MM.1S (cell line): ENCODE measurements around the gene MSRB3.

Experiments
- DNase-seq: peaks from one replicate; pipeline ENCODE4 v3.0.0-alpha.2; 2015
- H2AFZ ChIP-seq: fragments of 300-600 bp; sonication (generic); 2 replicates; pipeline ENCODE4 v1.6.0; 2016; ENCODE audit warnings: antibody characterized with exemption, low read length
- H3F3A ChIP-seq: fragments of 300-600 bp; sonication (generic); 2 replicates; pipeline ENCODE4 v1.6.1; 2016; ENCODE audit warnings: mild to moderate bottlenecking, antibody characterized with exemption, low read length, moderate library complexity, mixed read lengths; ENCODE audit not compliant: insufficient read depth
- H3K27ac ChIP-seq: fragments of 300-600 bp; sonication (generic); 2 replicates; pipeline ENCODE4 v1.5.1; 2016; ENCODE audit warnings: mild to moderate bottlenecking, low read length
- H3K27me3 ChIP-seq: fragments of 300-600 bp; sonication (generic); replicated peaks from 2 replicates; pipeline ENCODE4 v1.6.0; 2016; ENCODE audit warnings: low read length; ENCODE audit not compliant: insufficient read depth
- H3K36me3 ChIP-seq: fragments of 300-600 bp; sonication (generic); replicated peaks from 2 replicates; pipeline ENCODE4 v1.6.1; 2016; ENCODE audit warnings: mild to moderate bottlenecking, low read length, mixed read lengths; ENCODE audit not compliant: insufficient read depth
- H3K4me1 ChIP-seq: fragments of 300-600 bp; sonication (generic); 2 replicates; pipeline ENCODE4 v1.6.1; 2016; ENCODE audit warnings: low read length, mixed read lengths
- H3K4me2 ChIP-seq: fragments of 300-600 bp; sonication (generic); 2 replicates; pipeline ENCODE4 v1.6.0; 2016; ENCODE audit warnings: low read depth, low read length
- H3K4me3 ChIP-seq: fragments of 300-600 bp; sonication (generic); 2 replicates; pipeline ENCODE4 v1.5.1; 2016; ENCODE audit warnings: low read length, mixed read lengths
- H3K79me2 ChIP-seq: fragments of 300-600 bp; sonication (generic); 2 replicates; pipeline ENCODE4 v1.6.1; 2016; ENCODE audit warnings: mixed run types, low read length, mixed read lengths
- H3K9ac ChIP-seq: fragments of 300-600 bp; sonication (generic); 2 replicates; pipeline ENCODE4 v1.6.1; 2016; ENCODE audit warnings: low read length, mixed read lengths
- H3K9me2 ChIP-seq: fragments of 300-600 bp; sonication (generic); replicated peaks from 2 replicates; pipeline ENCODE4 v1.6.1; 2016; ENCODE audit warnings: mild to moderate bottlenecking, low read length, mixed read lengths; ENCODE audit not compliant: insufficient read depth
- H3K9me3 ChIP-seq: fragments of 300-600 bp; sonication (generic); replicated peaks from 2 replicates; pipeline ENCODE4 v1.6.1; 2016; ENCODE audit warnings: mild to moderate bottlenecking, low read length, mixed read lengths; ENCODE audit not compliant: insufficient read depth
- H4K20me1 ChIP-seq: fragments of 300-600 bp; sonication (generic); 2 replicates; pipeline ENCODE4 v1.6.1; 2016; ENCODE audit warnings: mild to moderate bottlenecking, low read length, moderate library complexity, mixed read lengths; ENCODE audit not compliant: insufficient read depth
- EZH2 ChIP-seq: fragments of 300-600 bp; sonication (generic); optimal IDR thresholded peaks from 2 replicates; pipeline ENCODE3; 2017; ENCODE audit warnings: low read depth, mild to moderate bottlenecking, antibody characterized with exemption, low read length, mixed read lengths
- EZH2phosphoT487 ChIP-seq: fragments of 300-600 bp; sonication (generic); IDR thresholded peaks from 2 replicates; pipeline ENCODE4 v1.6.1; 2018; ENCODE audit warnings: antibody characterized with exemption, low read length
- TF ChIP-seq, protein P1 (sequence below): fragments of 300-600 bp; sonication (generic); IDR thresholded peaks from 2 replicates; pipeline ENCODE4 v1.5.1; 2016; ENCODE audit warnings: antibody characterized with exemption, low read length, mixed read lengths

MSRB3 gene

DNA sequence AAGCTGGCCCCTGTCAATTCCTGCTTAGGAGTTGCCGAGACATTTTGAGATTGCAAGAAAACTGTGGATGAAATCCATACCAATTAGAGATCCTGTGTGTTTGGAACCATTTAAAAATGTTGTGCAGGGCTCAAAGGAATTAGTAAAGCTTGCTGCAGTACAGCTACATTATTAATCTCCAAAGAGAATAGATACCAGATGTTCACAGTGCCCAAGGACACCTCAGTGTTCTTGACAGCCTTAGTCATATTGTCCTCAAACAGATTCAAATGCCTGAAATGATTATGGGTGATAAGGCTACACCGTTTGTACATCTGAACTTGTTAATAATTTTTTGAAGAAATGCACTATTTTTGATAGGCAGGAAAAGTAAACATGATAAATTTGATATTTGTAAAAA is 164.6 kb downstream of the MSRB3 start:
- TF ChIP-seq EZH2phosphoT487 (no peak), EZH2 (no peak)
- TF ChIP-seq, protein P1, sequence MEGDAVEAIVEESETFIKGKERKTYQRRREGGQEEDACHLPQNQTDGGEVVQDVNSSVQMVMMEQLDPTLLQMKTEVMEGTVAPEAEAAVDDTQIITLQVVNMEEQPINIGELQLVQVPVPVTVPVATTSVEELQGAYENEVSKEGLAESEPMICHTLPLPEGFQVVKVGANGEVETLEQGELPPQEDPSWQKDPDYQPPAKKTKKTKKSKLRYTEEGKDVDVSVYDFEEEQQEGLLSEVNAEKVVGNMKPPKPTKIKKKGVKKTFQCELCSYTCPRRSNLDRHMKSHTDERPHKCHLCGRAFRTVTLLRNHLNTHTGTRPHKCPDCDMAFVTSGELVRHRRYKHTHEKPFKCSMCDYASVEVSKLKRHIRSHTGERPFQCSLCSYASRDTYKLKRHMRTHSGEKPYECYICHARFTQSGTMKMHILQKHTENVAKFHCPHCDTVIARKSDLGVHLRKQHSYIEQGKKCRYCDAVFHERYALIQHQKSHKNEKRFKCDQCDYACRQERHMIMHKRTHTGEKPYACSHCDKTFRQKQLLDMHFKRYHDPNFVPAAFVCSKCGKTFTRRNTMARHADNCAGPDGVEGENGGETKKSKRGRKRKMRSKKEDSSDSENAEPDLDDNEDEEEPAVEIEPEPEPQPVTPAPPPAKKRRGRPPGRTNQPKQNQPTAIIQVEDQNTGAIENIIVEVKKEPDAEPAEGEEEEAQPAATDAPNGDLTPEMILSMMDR = no peak
- H4K20me1 ChIP-seq = no peaks in the 10 kb centered on the region
- no peak overlapping the region for H3K4me2 ChIP-seq
- H3K4me1 ChIP-seq = no peaks in the 10 kb centered on the region
- H3K27ac ChIP-seq = no peak overlapping the region
- no peak overlapping the region for H3K9ac ChIP-seq
- H3K79me2 ChIP-seq = no peaks in the 10 kb centered on the region
- H2AFZ ChIP-seq = no peak overlapping the region
- no peak overlapping the region for H3K4me3 ChIP-seq
- no peaks in the 10 kb centered on the region for H3K9me3 ChIP-seq
- no peaks in the 10 kb centered on the region for H3K27me3 ChIP-seq
- H3F3A ChIP-seq = no peaks in the 10 kb centered on the region
- H3K9me2 ChIP-seq = no peaks in the 10 kb centered on the region
- no peak for DNase-seq
- no peaks in the 10 kb centered on the region for H3K36me3 ChIP-seq

DNA sequence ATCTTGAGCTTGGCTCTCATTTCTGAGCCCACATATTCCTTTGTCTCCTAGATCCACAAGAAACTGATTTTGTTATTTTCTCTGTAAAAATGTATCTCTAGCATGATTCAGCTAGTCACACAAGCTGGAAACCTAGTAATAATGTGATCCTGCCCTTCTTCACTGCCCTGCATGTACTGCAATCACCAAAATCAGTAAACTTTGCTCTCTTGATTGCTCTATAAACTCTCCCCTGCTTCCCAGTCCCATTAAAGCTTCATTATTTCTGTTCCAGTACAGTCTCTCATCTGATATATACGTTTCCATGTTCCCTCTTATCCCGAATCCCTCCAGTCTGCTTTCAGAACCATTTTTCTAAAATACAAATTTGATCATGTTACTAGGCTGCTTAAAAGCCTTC is 166.5 kb downstream of the MSRB3 start:
- no peaks in the 10 kb centered on the region for H3K9me2 ChIP-seq
- H3K4me2 ChIP-seq = no peak overlapping the region
- H3K9me3 ChIP-seq = no peaks in the 10 kb centered on the region
- no peak overlapping the region for H3K9ac ChIP-seq
- DNase-seq = no peak
- no peaks in the 10 kb centered on the region for H3K27me3 ChIP-seq
- H3K4me1 ChIP-seq = no peaks in the 10 kb centered on the region
- no peaks in the 10 kb centered on the region for H3K36me3 ChIP-seq
- TF ChIP-seq, protein P1 = no peak
- TF ChIP-seq EZH2phosphoT487 = no peak
- TF ChIP-seq EZH2 = no peak
- no peaks in the 10 kb centered on the region for H4K20me1 ChIP-seq
- no peak overlapping the region for H3K27ac ChIP-seq
- no peak overlapping the region for H3K4me3 ChIP-seq
- H3K79me2 ChIP-seq = no peaks in the 10 kb centered on the region
- H3F3A ChIP-seq = no peaks in the 10 kb centered on the region
- H2AFZ ChIP-seq = no peak overlapping the region

DNA sequence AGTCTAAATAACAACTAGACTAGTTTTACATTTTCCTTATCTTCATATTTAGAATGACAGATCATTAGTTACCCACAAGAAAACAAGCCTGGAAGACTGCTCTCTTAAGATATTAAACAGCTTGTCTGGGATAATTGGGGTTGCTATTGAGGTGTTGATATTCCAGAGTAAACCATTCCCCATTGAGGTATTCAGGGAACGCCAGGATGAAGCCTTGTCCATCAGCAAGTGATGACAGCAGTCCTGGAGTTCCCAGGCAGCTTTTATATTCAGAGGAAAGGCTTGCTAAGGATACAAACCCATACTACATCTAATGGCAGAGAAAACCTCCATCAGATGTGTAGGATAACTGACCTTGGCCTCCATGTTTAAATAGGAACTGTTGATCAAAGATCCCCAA is 168.4 kb downstream of the MSRB3 start:
- H3K36me3 ChIP-seq = no peaks in the 10 kb centered on the region
- no peaks in the 10 kb centered on the region for H4K20me1 ChIP-seq
- no peak overlapping the region for H3K4me2 ChIP-seq
- TF ChIP-seq, protein P1 = no peak
- TF ChIP-seq EZH2phosphoT487 (no peak), EZH2 (no peak)
- H3K9ac ChIP-seq = no peak overlapping the region
- no peaks in the 10 kb centered on the region for H3K4me1 ChIP-seq
- H3K27me3 ChIP-seq = no peaks in the 10 kb centered on the region
- no peaks in the 10 kb centered on the region for H3F3A ChIP-seq
- H3K4me3 ChIP-seq = no peak overlapping the region
- no peaks in the 10 kb centered on the region for H3K9me3 ChIP-seq
- DNase-seq = no peak
- H3K79me2 ChIP-seq = no peaks in the 10 kb centered on the region
- H3K9me2 ChIP-seq = no peaks in the 10 kb centered on the region
- no peak overlapping the region for H3K27ac ChIP-seq
- no peak overlapping the region for H2AFZ ChIP-seq
